CD4-positive, alpha-beta T cell (primary cell): ENCODE measurements around the gene GHRHR. TPM values are rescaled to one million over a fixed set of nuclear protein-coding genes. Genes with fewer than 3 reads are reported as not detected.

Experiments used
- ATAC-seq: fragments of 200-7000 bp; cut with Tn5 transposase; one replicate; pipeline ENCODE4 v1.10.0; 2022; ENCODE audit warnings: mild to moderate bottlenecking; ENCODE audit not compliant: poor library complexity
- CTCF ChIA-PET: fragments of 350-600 bp; sonication (Branson Sonifier 250); formaldehyde crosslinking; loops from one replicate; lab custom pipeline; 2021; ENCODE audit warnings: antibody characterized with exemption, inconsistent platforms; lab: Charles Lee
- POLR2A ChIA-PET: fragments of 350-600 bp; sonication (Branson Sonifier 250); formaldehyde crosslinking; loops from one replicate; lab custom pipeline; 2021; ENCODE audit warnings: antibody characterized with exemption, inconsistent platforms; lab: Charles Lee
- DNase-seq, 14 experiments: peaks; one replicate each; pipeline ENCODE4 v3.0.0-alpha.2; 2013 to 2020; ENCODE audit warnings: mixed read lengths in 2 of 14
- H3K27ac ChIP-seq, 2 donors: one replicate each; pipeline versions ENCODE4 v1.5.1 to v1.7.0; 2013; ENCODE audit warnings: low read length in 2 of 2, low read depth in 1 of 2, mild to moderate bottlenecking in 1 of 2
- H3K27me3 ChIP-seq, 2 experiments: 1 replicate in 1 of 2; 2 replicates in 1 of 2; pipeline versions ENCODE4 v1.6.1 to v1.7.0; 2013; ENCODE audit warnings: low read length in 2 of 2, control low read depth in 1 of 2, mild to moderate bottlenecking in 1 of 2, moderate library complexity in 1 of 2; ENCODE audit not compliant: insufficient read depth in 2 of 2, control insufficient read depth in 1 of 2
- H3K36me3 ChIP-seq: one replicate; pipeline ENCODE4 v1.6.1; 2013; ENCODE audit warnings: low read length, control low read depth; ENCODE audit not compliant: insufficient read depth
- H3K4me1 ChIP-seq: one replicate; pipeline ENCODE4 v1.6.1; 2013; ENCODE audit warnings: low read length, control low read depth; ENCODE audit not compliant: insufficient read depth
- H3K4me3 ChIP-seq: one replicate; pipeline ENCODE4 v1.5.1; 2013; ENCODE audit warnings: mild to moderate bottlenecking, low read length, moderate library complexity
- H3K9me3 ChIP-seq, 2 experiments: 1 replicate in 1 of 2; 2 replicates in 1 of 2; pipeline versions ENCODE4 v1.6.1 to v1.7.0; 2013; ENCODE audit warnings: low read length in 2 of 2, mild to moderate bottlenecking in 2 of 2, control low read depth in 1 of 2, moderate library complexity in 1 of 2; ENCODE audit not compliant: control insufficient read depth in 1 of 2, insufficient read depth in 1 of 2
- H3K27ac Mint-ChIP-seq: one replicate; pipeline ENCODE4 v1.8.0; 2020; ENCODE audit warnings: mixed read lengths
- H3K27me3 Mint-ChIP-seq: one replicate; pipeline ENCODE4 v1.8.0; 2021; ENCODE audit warnings: mixed read lengths
- H3K36me3 Mint-ChIP-seq: one replicate; pipeline ENCODE4 v1.8.0; 2021; ENCODE audit warnings: low read depth, mixed read lengths
- H3K4me1 Mint-ChIP-seq: one replicate; pipeline ENCODE4 v1.8.0; 2021; ENCODE audit warnings: low read depth, mixed read lengths
- H3K4me3 Mint-ChIP-seq: one replicate; pipeline ENCODE4 v1.8.0; 2020; ENCODE audit warnings: mild to moderate bottlenecking, mixed read lengths
- H3K9me3 Mint-ChIP-seq: one replicate; pipeline ENCODE4 v1.8.0; 2020; ENCODE audit warnings: mixed read lengths
- intact Hi-C, 2 experiments: fragments of 100-400 bp; cut with DNase I in 1 of 2; cut with micrococcal nuclease in 1 of 2; formaldehyde crosslinking; loops; one replicate each; pipeline versions ENCODE4 v1.15.1 to v1.9.0; 2023 to 2025; cut with DNase I, micrococcal nuclease
- polyA plus RNA-seq, 2 donors: library from polyadenylated mRNA; unstranded; fragments of 120-200 nt; gene quantifications; one replicate each; pipeline ENCODE4 v1.2.1, GENCODE V29; 2013
- total RNA-seq, 174 experiments: library from RNA in 2 of 174; stranded (reverse) in 2 of 174; gene quantifications; one replicate each; pipeline ENCODE4 v1.2.3 and lab custom pipeline; 2021 to 2026
- TF ChIP-seq, protein P1 (sequence below): fragments of 200-600 bp; IDR thresholded peaks from one replicate; pipeline ENCODE4 v1.8.0; 2022; ENCODE audit warnings: antibody characterized with exemption, mild to moderate bottlenecking

GHRHR gene
- total RNA-seq = not detected
- polyA plus RNA-seq (2013, experiment 1 of 2) = not detected
- not detected for polyA plus RNA-seq (2013, experiment 2 of 2)
- 0 to 0.14 (median 0) reads per million in 172 experiments for total RNA-seq (lab: John Stamatoyannopoulos, UW)

DNA sequence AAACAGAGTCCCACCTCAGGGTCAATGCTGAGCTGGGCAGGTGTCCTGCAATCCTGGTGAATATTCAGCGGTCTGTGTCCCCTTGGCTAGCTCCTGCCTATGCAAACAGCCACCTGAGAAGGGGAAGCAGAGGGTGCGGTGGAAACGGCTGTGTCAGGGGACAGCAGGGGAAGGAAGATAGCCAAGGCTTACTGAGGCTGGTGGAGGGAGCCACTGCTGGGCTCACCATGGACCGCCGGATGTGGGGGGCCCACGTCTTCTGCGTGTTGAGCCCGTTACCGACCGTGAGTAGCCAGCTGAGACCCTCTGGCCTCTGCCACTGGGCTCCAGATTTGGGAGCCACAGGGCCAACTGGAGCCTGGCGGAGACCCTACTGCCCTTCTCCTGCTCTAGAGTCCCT is at the start of gene GHRHR:
Gene GHRHR (plus strand): TSS at position 112 of the 400 bp plus-strand sequence. CDS start 116 bp downstream, at position 228.
- peaks cover 14% of the 10 kb centered on the region for H3K27me3 Mint-ChIP-seq
- no peak within 1 kb of the TSS for H3K27ac Mint-ChIP-seq
- no peaks in the 10 kb centered on the region for H3K4me1 ChIP-seq
- DNase-seq (no peak), ATAC-seq (no peak)
- POLR2A ChIA-PET = no interaction called here
- no peaks in the 10 kb centered on the region for H3K36me3 Mint-ChIP-seq
- peaks cover 0 to 6% of the 10 kb centered on the region in 2 experiments for H3K9me3 ChIP-seq
- no peaks in the 10 kb centered on the region for H3K4me1 Mint-ChIP-seq
- CTCF ChIA-PET = no interaction called here
- peaks cover 0 to 4% of the 10 kb centered on the region in 2 experiments for H3K27me3 ChIP-seq
- no peaks in the 10 kb centered on the region for H3K36me3 ChIP-seq
- no peaks in the 10 kb centered on the region for H3K9me3 Mint-ChIP-seq
- intact Hi-C loops = no loop called here
- no peak within 1 kb of the TSS for H3K4me3 Mint-ChIP-seq
- TF ChIP-seq, protein P1, sequence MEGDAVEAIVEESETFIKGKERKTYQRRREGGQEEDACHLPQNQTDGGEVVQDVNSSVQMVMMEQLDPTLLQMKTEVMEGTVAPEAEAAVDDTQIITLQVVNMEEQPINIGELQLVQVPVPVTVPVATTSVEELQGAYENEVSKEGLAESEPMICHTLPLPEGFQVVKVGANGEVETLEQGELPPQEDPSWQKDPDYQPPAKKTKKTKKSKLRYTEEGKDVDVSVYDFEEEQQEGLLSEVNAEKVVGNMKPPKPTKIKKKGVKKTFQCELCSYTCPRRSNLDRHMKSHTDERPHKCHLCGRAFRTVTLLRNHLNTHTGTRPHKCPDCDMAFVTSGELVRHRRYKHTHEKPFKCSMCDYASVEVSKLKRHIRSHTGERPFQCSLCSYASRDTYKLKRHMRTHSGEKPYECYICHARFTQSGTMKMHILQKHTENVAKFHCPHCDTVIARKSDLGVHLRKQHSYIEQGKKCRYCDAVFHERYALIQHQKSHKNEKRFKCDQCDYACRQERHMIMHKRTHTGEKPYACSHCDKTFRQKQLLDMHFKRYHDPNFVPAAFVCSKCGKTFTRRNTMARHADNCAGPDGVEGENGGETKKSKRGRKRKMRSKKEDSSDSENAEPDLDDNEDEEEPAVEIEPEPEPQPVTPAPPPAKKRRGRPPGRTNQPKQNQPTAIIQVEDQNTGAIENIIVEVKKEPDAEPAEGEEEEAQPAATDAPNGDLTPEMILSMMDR = no peak
- no peak within 1 kb of the TSS for H3K4me3 ChIP-seq
- H3K27ac ChIP-seq = no peak within 1 kb of the TSS

DNA sequence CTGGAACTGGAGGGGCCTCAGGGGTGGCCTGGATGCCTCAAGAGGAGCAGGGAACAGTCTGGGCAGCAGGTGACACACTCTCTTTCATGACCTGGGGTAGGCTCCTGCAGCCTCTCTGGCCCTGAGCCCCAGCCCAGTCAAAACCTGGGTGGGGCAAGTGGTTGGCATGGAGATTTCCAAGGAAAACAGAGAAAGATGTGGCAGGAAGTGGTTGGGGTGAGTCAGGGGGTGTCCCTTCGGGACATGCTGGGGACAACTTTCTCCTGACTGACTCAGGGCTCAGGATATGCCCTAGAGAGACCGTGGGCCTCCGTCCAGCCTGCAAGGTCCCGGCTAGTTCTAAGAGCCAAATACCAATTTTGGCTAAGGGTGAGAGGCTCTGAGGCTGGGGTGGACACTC is 49.2 kb upstream of the GHRHR start:
- no peak overlapping the region for H3K4me3 ChIP-seq
- H3K27ac Mint-ChIP-seq = no peak overlapping the region

DNA sequence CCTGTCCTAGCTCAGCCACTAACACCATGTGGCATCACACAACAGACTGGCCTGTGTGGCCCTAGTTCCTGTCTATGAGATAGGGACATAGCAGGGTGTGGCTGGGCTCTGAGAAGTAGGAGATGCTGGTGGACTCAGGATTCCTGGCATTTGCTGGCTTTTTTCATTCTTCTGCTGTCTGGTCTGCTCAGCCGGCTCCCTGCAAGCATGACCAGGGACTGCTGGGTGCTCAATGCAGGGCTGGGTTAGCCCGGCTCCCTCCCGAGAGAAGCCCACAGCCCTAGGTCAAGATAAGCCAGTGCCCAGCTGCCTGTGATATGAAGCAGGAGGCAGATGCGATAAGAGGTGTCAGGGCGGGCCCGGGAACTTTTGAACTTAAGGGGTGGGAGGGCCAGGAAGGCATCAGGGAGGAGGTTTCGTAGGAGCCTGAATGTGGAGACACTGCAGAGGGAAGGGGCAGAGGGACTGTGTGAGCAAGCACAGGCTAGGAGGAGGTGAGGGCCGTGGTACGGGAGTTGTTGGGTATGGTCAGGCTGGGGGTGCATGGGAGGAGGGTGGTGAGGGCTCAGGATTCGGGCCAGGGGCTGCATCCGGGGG is 48.6 kb upstream of the GHRHR start:
- intact Hi-C loops = no loop called here
- H3K27ac ChIP-seq = no peak overlapping the region

More for the DNA sequence above, 49.2 kb upstream of the GHRHR start:
- no peak overlapping the region for H3K27ac ChIP-seq
- H3K4me1 ChIP-seq = no peaks in the 10 kb centered on the region
- Mint-ChIP-seq H3K9me3 (no peaks in the 10 kb centered on the region), H3K27me3 (no peaks in the 10 kb centered on the region), H3K36me3 (no peaks in the 10 kb centered on the region), H3K4me3 (no peak overlapping the region), H3K4me1 (no peaks in the 10 kb centered on the region)
- intact Hi-C loops = no loop called here
- H3K9me3 ChIP-seq = no peaks in the 10 kb centered on the region
- DNase-seq = no peak
- no peaks in the 10 kb centered on the region for H3K27me3 ChIP-seq
- ChIA-PET CTCF (no interaction called here), POLR2A (no interaction called here)
- ATAC-seq = no peak
- H3K36me3 ChIP-seq = no peaks in the 10 kb centered on the region
- TF ChIP-seq, protein P1 = no peak

More for the DNA sequence above, 48.6 kb upstream of the GHRHR start:
- H3K4me3 ChIP-seq = no peak overlapping the region
- Mint-ChIP-seq H3K36me3 (no peaks in the 10 kb centered on the region), H3K27me3 (no peaks in the 10 kb centered on the region), H3K27ac (no peak overlapping the region), H3K4me3 (no peak overlapping the region), H3K9me3 (no peaks in the 10 kb centered on the region), H3K4me1 (no peaks in the 10 kb centered on the region)
- H3K9me3 ChIP-seq = no peaks in the 10 kb centered on the region
- DNase-seq (no peak), ATAC-seq (no peak)
- no peaks in the 10 kb centered on the region for H3K4me1 ChIP-seq
- POLR2A ChIA-PET = no interaction called here
- no peaks in the 10 kb centered on the region for H3K36me3 ChIP-seq
- CTCF ChIA-PET = no interaction called here
- TF ChIP-seq, protein P1 = no peak
- no peaks in the 10 kb centered on the region for H3K27me3 ChIP-seq
